HCT116 (cell line): ENCODE data around the gene USP36. TPM values are rescaled to one million over a fixed set of nuclear protein-coding genes. Genes with fewer than 3 reads are reported as not detected.

Source experiments
- ATAC-seq: fragments of 200-7000 bp; cut with Tn5 transposase; 2 replicates; pipeline ENCODE4 v1.9.1; 2020; ENCODE audit warnings: mild to moderate bottlenecking, moderate library complexity
- BruUV-seq: library from RNA; stranded (reverse); fragments of 400-500 nt; replicated peaks from 2 replicates; lab custom pipeline; 2021; lab: Mats Ljungman, UMichigan
- CTCF ChIA-PET: fragments of 300-600 bp; sonication (Branson Sonifier 250); formaldehyde crosslinking; loops from one replicate; lab custom pipeline; 2021; ENCODE audit warnings: antibody characterized with exemption; lab: Charles Lee
- POLR2A ChIA-PET: fragments of 300-600, 350-600 bp; sonication (Branson Sonifier 250); formaldehyde crosslinking; loops from one replicate; lab custom pipeline; 2021; ENCODE audit warnings: antibody characterized with exemption; lab: Charles Lee
- RAD21 ChIA-PET, 2 experiments: fragments of 300-600 bp; sonication (Branson Sonifier 250); formaldehyde crosslinking; loops; one replicate each; lab custom pipeline; 2023; ENCODE audit warnings: low total read pairs in 2 of 2; ENCODE audit not compliant: uncharacterized antibody in 2 of 2, unreplicated experiment in 2 of 2, low non-redundant PET in 1 of 2; lab: Charles Lee
- DNase-seq: peaks from one replicate; pipeline ENCODE4 v3.0.0-alpha.2; 2010; ENCODE audit warnings: low read depth, low spot score
- H2AFZ ChIP-seq: fragments of 200-600 bp; shearing (Covaris generic), sonication (generic); 2 replicates; pipeline ENCODE4 v1.6.1; 2017; ENCODE audit warnings: low read depth, mixed run types, mixed read lengths, antibody characterized with exemption, low read length; ENCODE audit not compliant: poor library complexity, severe bottlenecking
- H3K27ac ChIP-seq: 2 replicates; pipeline ENCODE4 v1.5.1; 2012; ENCODE audit warnings: low read depth, low read length
- H3K27me3 ChIP-seq: fragments of 200-600 bp; sonication (generic); 2 replicates; pipeline ENCODE4 v1.6.1; 2016; ENCODE audit warnings: mixed run types, low read length, mixed read lengths; ENCODE audit not compliant: insufficient read depth
- H3K36me3 ChIP-seq, 2 experiments: fragments of 200-500 bp in 1 of 2; fragments of 200-600 bp in 1 of 2; sonication (Bioruptor generic) in 1 of 2; sonication (generic) in 1 of 2; 2 replicates each; pipeline versions ENCODE4 v1.5.1 to v1.6.1; 2014 to 2016; ENCODE audit warnings: low read length in 2 of 2, inconsistent platforms in 1 of 2, mixed read lengths in 1 of 2, mixed run types in 1 of 2; ENCODE audit not compliant: insufficient read depth in 2 of 2, control insufficient read depth in 1 of 2
- H3K4me1 ChIP-seq, 2 experiments: fragments of 200-600 bp in 1 of 2; sonication (generic) in 1 of 2; 2 replicates each; pipeline versions ENCODE4 v1.5.1 to v1.6.1; 2012 to 2017; ENCODE audit warnings: low read length in 2 of 2, inconsistent platforms in 1 of 2, mild to moderate bottlenecking in 1 of 2, mixed read lengths in 1 of 2, mixed run types in 1 of 2, moderate library complexity in 1 of 2; ENCODE audit not compliant: insufficient read depth in 2 of 2, control insufficient read depth in 1 of 2
- H3K4me2 ChIP-seq: fragments of 200-600 bp; sonication (generic); 2 replicates; pipeline ENCODE4 v1.6.1; 2017; ENCODE audit warnings: mixed run types, low read length, mixed read lengths
- H3K4me3 ChIP-seq, 2 experiments: fragments of 200-600 bp in 1 of 2; sonication (generic) in 1 of 2; replicated peaks in 1 of 2; 2 replicates each; pipeline ENCODE4 v1.5.1; 2011 to 2016; ENCODE audit warnings: low read length in 2 of 2, control low read depth in 1 of 2, low read depth in 1 of 2, mild to moderate bottlenecking in 1 of 2, mixed read lengths in 1 of 2, mixed run types in 1 of 2
- H3K79me2 ChIP-seq: fragments of 200-600 bp; sonication (generic); 2 replicates; pipeline ENCODE4 v1.6.1; 2017; ENCODE audit warnings: mild to moderate bottlenecking, mixed run types, low read length, moderate library complexity, mixed read lengths; ENCODE audit not compliant: insufficient read depth
- H3K9ac ChIP-seq: fragments of 200-600 bp; sonication (generic); 2 replicates; pipeline ENCODE4 v1.6.1; 2016; ENCODE audit warnings: low read length, mixed read lengths
- H3K9me2 ChIP-seq: fragments of 200-600 bp; sonication (generic), shearing (Covaris generic); 2 replicates; pipeline ENCODE4 v1.6.1; 2017; ENCODE audit warnings: mixed run types, mild to moderate bottlenecking, moderate library complexity; ENCODE audit not compliant: insufficient read depth
- H3K9me3 ChIP-seq, 2 experiments: fragments of 200-500 bp in 1 of 2; fragments of 200-600 bp in 1 of 2; sonication (Bioruptor generic) in 1 of 2; sonication (generic) in 1 of 2; 2 replicates each; pipeline ENCODE4 v1.6.1; 2014 to 2017; ENCODE audit warnings: low read length in 2 of 2, mixed read lengths in 2 of 2, inconsistent platforms in 1 of 2, low read depth in 1 of 2, mild to moderate bottlenecking in 1 of 2, mixed run types in 1 of 2, moderate library complexity in 1 of 2; ENCODE audit not compliant: control insufficient read depth in 1 of 2, insufficient read depth in 1 of 2
- H4K20me1 ChIP-seq: fragments of 200-600 bp; sonication (generic), shearing (Covaris generic); 2 replicates; pipeline ENCODE4 v1.6.1; 2017; ENCODE audit warnings: mixed run types, mild to moderate bottlenecking, moderate library complexity; ENCODE audit not compliant: insufficient read depth
- CEBPB ChIP-seq: IDR thresholded peaks from 2 replicates; pipeline ENCODE4 v1.6.1; 2012; ENCODE audit warnings: low read depth
- EZH2phosphoT487 ChIP-seq: fragments of 200-600 bp; IDR thresholded peaks from 2 replicates; pipeline ENCODE4 v1.6.1; 2018; ENCODE audit warnings: antibody characterized with exemption, borderline replicate concordance
- SP1 ChIP-seq: IDR thresholded peaks from 2 replicates; pipeline ENCODE4 v1.6.1; 2012; ENCODE audit warnings: low read depth
- SRF ChIP-seq: IDR thresholded peaks from 2 replicates; pipeline ENCODE4 v1.6.1; 2012; ENCODE audit warnings: low read depth
- intact Hi-C: fragments of 100-400 bp; cut with micrococcal nuclease; formaldehyde crosslinking; loops from 2 replicates; pipeline ENCODE4 v1.10.0; 2022
- total RNA-seq: library from RNA; stranded (reverse); gene quantifications from one replicate; pipeline ENCODE4 v1.2.1, GENCODE V29; 2021; ENCODE audit not compliant: unreplicated experiment
- TF ChIP-seq, protein P1 (sequence below): IDR thresholded peaks from 2 replicates; pipeline ENCODE4 v1.6.1; 2011; ENCODE audit warnings: mild to moderate bottlenecking, low read length, moderate library complexity; ENCODE audit not compliant: insufficient replicate concordance; ENCODE audit errors: extremely low read depth
- TF ChIP-seq, protein P2 (sequence below), 3 experiments: fragments of 200-600 bp in 1 of 3; sonication (generic) in 1 of 3; IDR thresholded peaks in 2 of 3; conservative IDR thresholded peaks in 1 of 3; 2 replicates each; pipeline ENCODE4 v1.5.1; 2012 to 2017; ENCODE audit warnings: low read depth in 2 of 3, low read length in 2 of 3, antibody characterized with exemption in 1 of 3, borderline replicate concordance in 1 of 3, control low read depth in 1 of 3, mild to moderate bottlenecking in 1 of 3, mixed read lengths in 1 of 3, mixed run types in 1 of 3, moderate library complexity in 1 of 3; ENCODE audit not compliant: insufficient read depth in 1 of 3

USP36 gene
- total RNA-seq, 1 experiment from 2014 or later, result 104 TPM

DNA sequence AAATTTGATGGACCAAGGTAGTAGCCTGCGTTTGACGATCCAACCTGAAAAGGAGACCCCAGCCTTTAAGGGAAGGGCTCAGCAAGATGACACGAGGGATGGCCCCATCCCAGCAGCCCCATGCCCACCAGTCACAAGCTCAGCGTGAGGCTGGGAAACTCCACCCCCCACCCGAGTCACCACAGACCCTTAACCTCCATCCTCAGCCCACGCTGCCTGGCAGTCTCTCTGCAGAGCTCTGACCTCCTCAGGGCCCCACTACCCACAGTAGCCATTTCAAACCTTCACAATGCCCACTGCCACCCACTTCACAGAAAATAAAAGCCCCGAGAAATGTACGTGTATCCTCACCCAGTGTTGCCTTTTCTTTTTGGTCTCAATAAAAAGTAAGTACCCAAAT lies 18.7 kb downstream of the USP36 start (continued):
- TF ChIP-seq, protein P1, sequence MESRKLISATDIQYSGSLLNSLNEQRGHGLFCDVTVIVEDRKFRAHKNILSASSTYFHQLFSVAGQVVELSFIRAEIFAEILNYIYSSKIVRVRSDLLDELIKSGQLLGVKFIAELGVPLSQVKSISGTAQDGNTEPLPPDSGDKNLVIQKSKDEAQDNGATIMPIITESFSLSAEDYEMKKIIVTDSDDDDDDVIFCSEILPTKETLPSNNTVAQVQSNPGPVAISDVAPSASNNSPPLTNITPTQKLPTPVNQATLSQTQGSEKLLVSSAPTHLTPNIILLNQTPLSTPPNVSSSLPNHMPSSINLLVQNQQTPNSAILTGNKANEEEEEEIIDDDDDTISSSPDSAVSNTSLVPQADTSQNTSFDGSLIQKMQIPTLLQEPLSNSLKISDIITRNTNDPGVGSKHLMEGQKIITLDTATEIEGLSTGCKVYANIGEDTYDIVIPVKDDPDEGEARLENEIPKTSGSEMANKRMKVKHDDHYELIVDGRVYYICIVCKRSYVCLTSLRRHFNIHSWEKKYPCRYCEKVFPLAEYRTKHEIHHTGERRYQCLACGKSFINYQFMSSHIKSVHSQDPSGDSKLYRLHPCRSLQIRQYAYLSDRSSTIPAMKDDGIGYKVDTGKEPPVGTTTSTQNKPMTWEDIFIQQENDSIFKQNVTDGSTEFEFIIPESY, result no peak
- TF ChIP-seq SP1, result no peak

DNA sequence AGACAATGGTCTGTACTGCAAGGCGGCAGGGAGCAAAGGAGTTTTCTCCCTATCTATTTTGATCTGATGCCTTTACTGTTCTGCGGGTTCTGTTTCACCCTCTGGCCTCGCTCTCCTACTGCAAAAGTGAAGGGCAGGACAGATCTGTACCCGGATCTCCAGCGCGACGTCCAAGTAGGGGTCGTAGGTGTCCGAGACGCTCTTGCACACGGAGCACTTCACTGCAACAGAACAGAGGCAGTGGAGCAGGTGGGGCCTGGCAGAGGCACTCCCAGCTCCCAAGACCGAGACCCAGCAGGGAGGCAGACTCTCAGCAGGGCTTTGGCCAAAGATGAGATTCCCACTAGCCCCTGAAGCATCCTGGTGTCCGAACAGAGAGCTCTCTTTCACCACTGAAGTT lies 19.8 kb downstream of the USP36 start:
- POLR2A ChIA-PET, result no interaction called here
- Histone ChIP-seq H3K9ac (no peak overlapping the region), H3K4me2 (no peak overlapping the region), H3K79me2 (peaks cover 60% of the 10 kb centered on the region), H3K4me3 (no peak overlapping the region), H3K27me3 (no peaks in the 10 kb centered on the region), H3K9me3 (no peaks in the 10 kb centered on the region), H3K36me3 (peaks cover 76 to 93% of the 10 kb centered on the region in 2 experiments), H2AFZ (no peak overlapping the region), H4K20me1 (peaks cover 12% of the 10 kb centered on the region; the same call in 1 of the 2 replicates), H3K9me2 (no peaks in the 10 kb centered on the region), H3K27ac (no peak overlapping the region), H3K4me1 (no peaks in the 10 kb centered on the region)
- TF ChIP-seq, protein P2, sequence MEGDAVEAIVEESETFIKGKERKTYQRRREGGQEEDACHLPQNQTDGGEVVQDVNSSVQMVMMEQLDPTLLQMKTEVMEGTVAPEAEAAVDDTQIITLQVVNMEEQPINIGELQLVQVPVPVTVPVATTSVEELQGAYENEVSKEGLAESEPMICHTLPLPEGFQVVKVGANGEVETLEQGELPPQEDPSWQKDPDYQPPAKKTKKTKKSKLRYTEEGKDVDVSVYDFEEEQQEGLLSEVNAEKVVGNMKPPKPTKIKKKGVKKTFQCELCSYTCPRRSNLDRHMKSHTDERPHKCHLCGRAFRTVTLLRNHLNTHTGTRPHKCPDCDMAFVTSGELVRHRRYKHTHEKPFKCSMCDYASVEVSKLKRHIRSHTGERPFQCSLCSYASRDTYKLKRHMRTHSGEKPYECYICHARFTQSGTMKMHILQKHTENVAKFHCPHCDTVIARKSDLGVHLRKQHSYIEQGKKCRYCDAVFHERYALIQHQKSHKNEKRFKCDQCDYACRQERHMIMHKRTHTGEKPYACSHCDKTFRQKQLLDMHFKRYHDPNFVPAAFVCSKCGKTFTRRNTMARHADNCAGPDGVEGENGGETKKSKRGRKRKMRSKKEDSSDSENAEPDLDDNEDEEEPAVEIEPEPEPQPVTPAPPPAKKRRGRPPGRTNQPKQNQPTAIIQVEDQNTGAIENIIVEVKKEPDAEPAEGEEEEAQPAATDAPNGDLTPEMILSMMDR (IDR thresholded peaks at IDR 0.05 in 2 of 3, conservative IDR thresholded peaks at IDR 0.05 in 1 of 3; ENCODE audit: borderline replicate concordance in 1 of 3, insufficient read depth in 1 of 3, low read depth in 2 of 3, low read length in 2 of 3), result no peak
- no peak for TF ChIP-seq EZH2phosphoT487
- TF ChIP-seq CEBPB, result no peak
- no peak for TF ChIP-seq SRF
- DNase-seq, result no peak
- no TSS peak for BruUV-seq
- ATAC-seq, result no peak
- RAD21 ChIA-PET, result no interaction called here
- intact Hi-C loops, result no loop called here
- CTCF ChIA-PET, result no interaction called here
